Measurements from ENCODE around the gene AWAT2.

DNA sequence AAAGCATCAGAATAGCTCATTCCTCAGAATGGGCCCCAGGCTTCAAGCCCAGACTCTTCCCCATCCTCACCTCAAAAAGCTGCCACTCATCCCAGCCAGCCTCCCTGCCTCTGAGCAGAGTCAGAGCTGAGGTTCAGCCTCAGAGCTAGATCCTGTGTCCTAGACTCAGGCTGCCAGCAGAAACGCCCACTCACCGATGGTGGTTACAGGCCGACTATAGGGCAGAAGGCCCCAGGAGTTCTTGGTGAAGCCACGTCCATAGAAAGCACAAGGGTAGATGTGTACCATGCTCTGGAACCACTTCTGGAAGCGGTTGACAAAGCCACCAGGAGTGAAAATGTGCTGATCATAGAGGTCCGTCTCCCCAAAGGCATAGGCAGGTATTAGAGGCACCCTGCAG lies 7.7 kb downstream of the AWAT2 start:
- TF ChIP-seq POLR2A (IDR thresholded peaks at IDR 0.05) (no peak), POLR2AphosphoS5 (IDR thresholded peaks at IDR 0.05; ENCODE audit: insufficient read depth in 1 of 2, low read depth in 1 of 2) (no peak)
- TF ChIP-seq, protein P1, sequence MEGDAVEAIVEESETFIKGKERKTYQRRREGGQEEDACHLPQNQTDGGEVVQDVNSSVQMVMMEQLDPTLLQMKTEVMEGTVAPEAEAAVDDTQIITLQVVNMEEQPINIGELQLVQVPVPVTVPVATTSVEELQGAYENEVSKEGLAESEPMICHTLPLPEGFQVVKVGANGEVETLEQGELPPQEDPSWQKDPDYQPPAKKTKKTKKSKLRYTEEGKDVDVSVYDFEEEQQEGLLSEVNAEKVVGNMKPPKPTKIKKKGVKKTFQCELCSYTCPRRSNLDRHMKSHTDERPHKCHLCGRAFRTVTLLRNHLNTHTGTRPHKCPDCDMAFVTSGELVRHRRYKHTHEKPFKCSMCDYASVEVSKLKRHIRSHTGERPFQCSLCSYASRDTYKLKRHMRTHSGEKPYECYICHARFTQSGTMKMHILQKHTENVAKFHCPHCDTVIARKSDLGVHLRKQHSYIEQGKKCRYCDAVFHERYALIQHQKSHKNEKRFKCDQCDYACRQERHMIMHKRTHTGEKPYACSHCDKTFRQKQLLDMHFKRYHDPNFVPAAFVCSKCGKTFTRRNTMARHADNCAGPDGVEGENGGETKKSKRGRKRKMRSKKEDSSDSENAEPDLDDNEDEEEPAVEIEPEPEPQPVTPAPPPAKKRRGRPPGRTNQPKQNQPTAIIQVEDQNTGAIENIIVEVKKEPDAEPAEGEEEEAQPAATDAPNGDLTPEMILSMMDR (IDR thresholded peaks at IDR 0.05), result no peak
